ENCODE results near the gene ACP3.
"Not testable (repeated sequence)": the region's sequence is repeated elsewhere in the genome, so short reads cannot be mapped to it uniquely, and the experiment has no call there.

Gene ACP3

DNA sequence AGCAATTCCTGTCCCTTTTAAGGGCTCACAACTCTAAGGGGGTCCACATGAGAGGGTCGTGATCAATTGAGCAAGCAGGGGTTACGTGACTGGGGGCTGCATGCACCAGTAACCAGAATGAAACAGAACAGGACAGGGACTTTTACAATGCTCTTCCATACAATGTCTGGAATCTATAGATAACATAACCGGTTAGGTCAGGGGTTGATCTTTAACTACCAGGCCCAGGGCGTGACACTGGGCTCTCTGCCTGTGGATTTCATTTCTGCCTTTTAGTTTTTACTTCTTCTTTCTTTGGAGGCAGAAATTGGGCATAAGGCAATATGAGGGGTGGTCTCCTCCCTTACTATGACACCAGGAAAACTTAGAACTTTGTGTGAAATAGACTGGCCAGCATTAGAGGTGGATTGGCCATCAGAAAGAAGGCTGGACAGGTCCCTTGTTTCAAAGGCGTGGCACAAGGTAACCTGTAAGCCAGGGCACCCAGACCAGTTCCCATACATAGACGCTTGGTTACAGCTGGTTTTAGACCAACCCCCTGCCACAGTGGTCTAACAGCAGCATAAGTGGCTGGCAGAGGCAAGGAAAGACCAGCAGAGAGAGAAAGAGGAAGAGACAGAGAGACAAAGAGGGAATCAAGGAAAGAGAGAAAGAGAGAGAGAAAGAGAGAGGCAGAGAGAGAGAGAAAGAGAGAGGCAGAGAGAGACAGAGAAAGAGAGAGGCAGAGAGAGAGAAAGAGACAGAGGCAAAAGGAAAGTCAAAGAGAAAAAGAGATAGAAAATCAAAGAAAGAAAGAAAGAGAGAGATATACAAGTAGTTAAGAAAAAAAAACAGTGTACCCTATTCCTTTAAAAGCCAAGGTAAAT lies 13.6 kb upstream of the ACP3 start:
- no CpG with 5 or more reads among the region's 6 CpGs for WGBS (ENCODE audit: extremely low coverage, insufficient coverage, insufficient read length)
- peak overlapping the region; percentile 9 for H3K27ac ChIP-seq (ENCODE audit: low read depth, low read length)
- not testable (repeated sequence) for H3K79me2 ChIP-seq (ENCODE audit: control insufficient read depth, insufficient read depth, low read length, poor library complexity)

DNA sequence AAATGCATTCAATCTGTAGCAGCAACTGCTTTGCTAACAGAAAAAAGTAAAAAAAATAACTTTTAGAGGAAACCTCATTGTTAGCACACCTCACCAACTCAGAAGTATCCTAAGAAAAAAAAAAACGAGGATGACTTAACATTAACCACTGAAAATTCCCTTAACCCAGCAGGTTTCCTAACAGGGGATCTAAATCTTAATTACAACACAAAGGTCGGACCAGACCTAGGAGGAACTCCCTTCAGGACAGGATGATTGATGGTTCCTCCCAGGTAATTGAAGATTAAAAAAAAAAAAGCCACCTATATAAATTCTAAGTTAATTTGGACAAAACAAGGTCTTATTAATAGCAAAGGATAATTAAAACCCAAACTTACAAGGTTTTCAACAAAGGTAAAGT lies 12.9 kb upstream of the ACP3 start:
- H2BK120ac ChIP-seq (ENCODE audit: insufficient read depth, low read length, poor library complexity); H3K9ac ChIP-seq (ENCODE audit: low read length); H3K79me2 ChIP-seq (ENCODE audit: control insufficient read depth, insufficient read depth, low read length, poor library complexity); H3K18ac ChIP-seq (ENCODE audit: low read length); H3K27me3 ChIP-seq (ENCODE audit: insufficient read depth, low read length); H3K79me1 ChIP-seq (ENCODE audit: low read length); H3K4me2 ChIP-seq (ENCODE audit: low read length); H4K8ac ChIP-seq (ENCODE audit: low read depth, low read length); H3K36me3 ChIP-seq (ENCODE audit: control insufficient read depth in 1 of 2, insufficient read depth in 2 of 2, low read length in 2 of 2); H3K27ac ChIP-seq (ENCODE audit: low read depth, low read length); H2AFZ ChIP-seq (ENCODE audit: insufficient read depth, low read length, poor library complexity); H2BK12ac ChIP-seq (ENCODE audit: low read length); H3K23ac ChIP-seq (ENCODE audit: low read length); H2AK5ac ChIP-seq (ENCODE audit: low read length); H3K9me3 ChIP-seq (ENCODE audit: insufficient read depth, low read depth, low read length); H2BK5ac ChIP-seq (ENCODE audit: low read depth, low read length, poor library complexity); H4K12ac ChIP-seq (ENCODE audit: low read depth, low read length); DNase-seq; H4K91ac ChIP-seq (ENCODE audit: low read depth, low read length); H3K14ac ChIP-seq (ENCODE audit: low read length); H3K4me1 ChIP-seq (ENCODE audit: control insufficient read depth in 1 of 2, insufficient read depth in 2 of 2, low read length in 2 of 2); H3K4ac ChIP-seq (ENCODE audit: low read depth, low read length); H3K4me3 ChIP-seq (ENCODE audit: low read depth, low read length): not testable (repeated sequence)
- WGBS (ENCODE audit: extremely low coverage, insufficient coverage, insufficient read length) = no CpG with 5 or more reads among the region's 2 CpGs

More for the DNA sequence above, 13.6 kb upstream of the ACP3 start:
- H3K4ac ChIP-seq (ENCODE audit: low read depth, low read length); H2BK5ac ChIP-seq (ENCODE audit: low read depth, low read length, poor library complexity); H3K9me3 ChIP-seq (ENCODE audit: insufficient read depth, low read depth, low read length); H2AK5ac ChIP-seq (ENCODE audit: low read length); H4K8ac ChIP-seq (ENCODE audit: low read depth, low read length); H4K12ac ChIP-seq (ENCODE audit: low read depth, low read length); H3K27me3 ChIP-seq (ENCODE audit: insufficient read depth, low read length); H3K18ac ChIP-seq (ENCODE audit: low read length); H3K36me3 ChIP-seq (ENCODE audit: control insufficient read depth in 1 of 2, insufficient read depth in 2 of 2, low read length in 2 of 2); H3K4me2 ChIP-seq (ENCODE audit: low read length); H2BK12ac ChIP-seq (ENCODE audit: low read length); H3K4me3 ChIP-seq (ENCODE audit: low read depth, low read length); H2AFZ ChIP-seq (ENCODE audit: insufficient read depth, low read length, poor library complexity); H3K79me1 ChIP-seq (ENCODE audit: low read length); H3K4me1 ChIP-seq (ENCODE audit: control insufficient read depth in 1 of 2, insufficient read depth in 2 of 2, low read length in 2 of 2); H3K23ac ChIP-seq (ENCODE audit: low read length); H3K9ac ChIP-seq (ENCODE audit: low read length); H3K14ac ChIP-seq (ENCODE audit: low read length): not testable (repeated sequence)
- DNase-seq = peak in 1 of 2 donors; percentile 40
- Histone ChIP-seq H2BK120ac (ENCODE audit: insufficient read depth, low read length, poor library complexity) (peak overlapping the region; percentile 72), H4K91ac (ENCODE audit: low read depth, low read length) (peak overlapping the region; percentile 43)

DNA sequence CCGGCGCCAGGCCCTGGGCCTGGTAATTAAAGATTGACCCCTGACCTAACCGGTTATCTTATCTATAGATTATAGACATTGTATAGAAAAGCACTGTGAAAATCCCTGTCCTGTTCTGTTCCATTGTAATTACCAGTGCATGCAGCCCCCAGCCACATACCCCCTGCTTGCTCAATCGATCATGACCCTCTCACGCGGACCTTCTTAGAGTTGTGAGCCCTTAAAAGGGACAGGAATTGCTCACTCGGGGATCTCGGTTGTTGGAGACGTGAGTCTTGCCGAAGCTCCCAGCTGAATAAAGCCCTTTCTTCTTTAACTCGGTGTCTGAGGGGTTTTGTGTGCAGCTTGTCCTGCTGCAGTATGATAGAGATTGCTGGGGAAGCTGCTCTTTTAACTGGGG lies 7.2 kb upstream of the ACP3 start:
- peak overlapping the region; percentile 98 for H2BK5ac ChIP-seq (ENCODE audit: low read depth, low read length, poor library complexity)
- H3K4me3 ChIP-seq (ENCODE audit: low read depth, low read length); H4K12ac ChIP-seq (ENCODE audit: low read depth, low read length); H2AFZ ChIP-seq (ENCODE audit: insufficient read depth, low read length, poor library complexity); H3K9me3 ChIP-seq (ENCODE audit: insufficient read depth, low read depth, low read length); H3K27me3 ChIP-seq (ENCODE audit: insufficient read depth, low read length); H3K4me2 ChIP-seq (ENCODE audit: low read length); H3K79me2 ChIP-seq (ENCODE audit: control insufficient read depth, insufficient read depth, low read length, poor library complexity); H3K4me1 ChIP-seq (ENCODE audit: control insufficient read depth in 1 of 2, insufficient read depth in 2 of 2, low read length in 2 of 2); H3K36me3 ChIP-seq (ENCODE audit: control insufficient read depth in 1 of 2, insufficient read depth in 2 of 2, low read length in 2 of 2); DNase-seq; H3K9ac ChIP-seq (ENCODE audit: low read length); H3K79me1 ChIP-seq (ENCODE audit: low read length); H3K23ac ChIP-seq (ENCODE audit: low read length): not testable (repeated sequence)
- H4K8ac ChIP-seq (ENCODE audit: low read depth, low read length) = peak overlapping the region; percentile 91
- peak overlapping the region; percentile 99 for H2BK120ac ChIP-seq (ENCODE audit: insufficient read depth, low read length, poor library complexity)
- H3K14ac ChIP-seq (ENCODE audit: low read length) = peak overlapping the region; percentile 93
- peak overlapping the region; percentile 100 for H2BK12ac ChIP-seq (ENCODE audit: low read length)
- WGBS (ENCODE audit: extremely low coverage, insufficient coverage, insufficient read length) = no CpG with 5 or more reads among the region's 11 CpGs
- H3K27ac ChIP-seq (ENCODE audit: low read depth, low read length) = peak overlapping the region; percentile 76
- H3K4ac ChIP-seq (ENCODE audit: low read depth, low read length) = peak overlapping the region; percentile 76
- peak overlapping the region; percentile 90 for H3K18ac ChIP-seq (ENCODE audit: low read length)
- peak overlapping the region; percentile 94 for H4K91ac ChIP-seq (ENCODE audit: low read depth, low read length)
- H2AK5ac ChIP-seq (ENCODE audit: low read length) = peak overlapping the region; percentile 87

DNA sequence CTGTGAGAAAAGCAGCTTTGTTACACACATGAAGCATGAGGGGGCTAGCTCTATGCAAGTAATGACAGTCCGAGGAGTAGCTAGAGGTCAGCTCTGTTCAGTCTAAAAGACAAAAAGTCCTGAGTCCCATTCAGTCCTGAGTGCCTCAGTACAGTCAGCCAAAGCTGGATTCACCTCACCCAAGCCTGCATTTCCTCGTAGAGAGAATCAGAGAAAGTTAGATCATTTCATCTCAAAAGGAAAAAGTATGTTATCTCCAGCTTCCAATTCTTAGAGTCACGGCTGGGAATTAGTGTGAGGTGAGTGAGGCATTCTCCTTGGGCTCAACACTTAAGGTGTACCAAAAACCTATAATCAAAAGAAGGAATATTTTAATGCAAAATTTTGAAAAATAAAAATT lies 5.9 kb upstream of the ACP3 start:
- no peak overlapping the region for H4K12ac ChIP-seq (ENCODE audit: low read depth, low read length)
- peak overlapping the region; percentile 6 for H4K8ac ChIP-seq (ENCODE audit: low read depth, low read length)
- no peak overlapping the region for H3K23ac ChIP-seq (ENCODE audit: low read length)
- H4K91ac ChIP-seq (ENCODE audit: low read depth, low read length) = peak overlapping the region; percentile 58
- H3K18ac ChIP-seq (ENCODE audit: low read length) = no peak overlapping the region
- H3K14ac ChIP-seq (ENCODE audit: low read length) = peak overlapping the region; percentile 1
- H3K4me3 ChIP-seq (ENCODE audit: low read depth, low read length) = no peak overlapping the region
- H3K79me2 ChIP-seq (ENCODE audit: control insufficient read depth, insufficient read depth, low read length, poor library complexity) = peaks cover 2% of the 10 kb centered on the region
- no CpG with 5 or more reads among the region's 3 CpGs for WGBS (ENCODE audit: extremely low coverage, insufficient coverage, insufficient read length)
- no peak overlapping the region for H3K9ac ChIP-seq (ENCODE audit: low read length)
- no peaks in the 10 kb centered on the region for H3K36me3 ChIP-seq (ENCODE audit: control insufficient read depth in 1 of 2, insufficient read depth in 2 of 2, low read length in 2 of 2)
- DNase-seq = peak; percentile 18 to 66
- no peak overlapping the region for H3K27ac ChIP-seq (ENCODE audit: low read depth, low read length)
- H3K4ac ChIP-seq (ENCODE audit: low read depth, low read length) = no peak overlapping the region
- H3K4me1 ChIP-seq (ENCODE audit: control insufficient read depth in 1 of 2, insufficient read depth in 2 of 2, low read length in 2 of 2) = peaks cover 3 to 6% of the 10 kb centered on the region in 2 experiments
- peak overlapping the region; percentile 6 for H2BK120ac ChIP-seq (ENCODE audit: insufficient read depth, low read length, poor library complexity)
- peaks cover 6% of the 10 kb centered on the region for H3K79me1 ChIP-seq (ENCODE audit: low read length)
- peak overlapping the region; percentile 4 for H2BK12ac ChIP-seq (ENCODE audit: low read length)
- no peak overlapping the region for H2BK5ac ChIP-seq (ENCODE audit: low read depth, low read length, poor library complexity)
- no peak overlapping the region for H2AK5ac ChIP-seq (ENCODE audit: low read length)
- H3K9me3 ChIP-seq (ENCODE audit: insufficient read depth, low read depth, low read length) = no peaks in the 10 kb centered on the region
- no peak overlapping the region for H3K4me2 ChIP-seq (ENCODE audit: low read length)
- no peaks in the 10 kb centered on the region for H3K27me3 ChIP-seq (ENCODE audit: insufficient read depth, low read length)
- H2AFZ ChIP-seq (ENCODE audit: insufficient read depth, low read length, poor library complexity) = no peak overlapping the region
